GM13977 (cell line): Measurements from ENCODE around the gene HDAC11.

Experiments used
- DNase-seq: peaks from one replicate; pipeline ENCODE4 v3.0.0; 2012; ENCODE audit warnings: low spot score
- in situ Hi-C: fragments of 300-500 bp; cut with MboI; formaldehyde crosslinking; loops from one replicate; pipeline ENCODE4 v1.12.0; 2022; ENCODE audit warnings: low sequenced_read_pairs, low pct_unique_long_range_greater_than_20kb, mixed read lengths, inconsistent platforms; ENCODE audit not compliant: unreplicated experiment
- TF ChIP-seq, protein P1 (sequence below): IDR thresholded peaks from 2 replicates; pipeline ENCODE4 v1.5.1; 2012; ENCODE audit warnings: mild to moderate bottlenecking, control low read depth; ENCODE audit not compliant: insufficient read depth; ENCODE audit errors: extremely low read depth, missing control alignments

Gene HDAC11

DNA sequence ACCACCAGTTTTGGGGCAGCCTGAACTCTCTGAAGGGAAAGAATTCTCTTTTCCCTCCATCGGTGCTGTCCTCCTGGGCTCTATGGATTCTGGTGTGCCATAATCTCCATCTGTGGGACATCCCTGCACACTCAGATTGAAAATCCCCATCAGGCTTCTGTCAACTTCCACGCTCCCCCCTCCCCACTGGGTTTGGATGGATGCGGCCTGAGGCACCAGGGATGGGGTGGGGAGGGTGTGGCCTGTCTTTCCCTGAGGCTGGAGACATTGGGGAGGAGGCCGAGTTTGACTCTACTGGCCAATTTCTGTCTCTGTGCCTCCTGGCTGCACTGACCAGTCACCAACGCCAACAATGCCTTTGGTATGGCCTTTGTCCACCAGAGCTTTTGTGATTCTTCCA is 52.5 kb downstream of the HDAC11 start:
- in situ Hi-C loops = no loop called here
- DNase-seq = no peak
- TF ChIP-seq, protein P1, sequence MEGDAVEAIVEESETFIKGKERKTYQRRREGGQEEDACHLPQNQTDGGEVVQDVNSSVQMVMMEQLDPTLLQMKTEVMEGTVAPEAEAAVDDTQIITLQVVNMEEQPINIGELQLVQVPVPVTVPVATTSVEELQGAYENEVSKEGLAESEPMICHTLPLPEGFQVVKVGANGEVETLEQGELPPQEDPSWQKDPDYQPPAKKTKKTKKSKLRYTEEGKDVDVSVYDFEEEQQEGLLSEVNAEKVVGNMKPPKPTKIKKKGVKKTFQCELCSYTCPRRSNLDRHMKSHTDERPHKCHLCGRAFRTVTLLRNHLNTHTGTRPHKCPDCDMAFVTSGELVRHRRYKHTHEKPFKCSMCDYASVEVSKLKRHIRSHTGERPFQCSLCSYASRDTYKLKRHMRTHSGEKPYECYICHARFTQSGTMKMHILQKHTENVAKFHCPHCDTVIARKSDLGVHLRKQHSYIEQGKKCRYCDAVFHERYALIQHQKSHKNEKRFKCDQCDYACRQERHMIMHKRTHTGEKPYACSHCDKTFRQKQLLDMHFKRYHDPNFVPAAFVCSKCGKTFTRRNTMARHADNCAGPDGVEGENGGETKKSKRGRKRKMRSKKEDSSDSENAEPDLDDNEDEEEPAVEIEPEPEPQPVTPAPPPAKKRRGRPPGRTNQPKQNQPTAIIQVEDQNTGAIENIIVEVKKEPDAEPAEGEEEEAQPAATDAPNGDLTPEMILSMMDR = no peak

DNA sequence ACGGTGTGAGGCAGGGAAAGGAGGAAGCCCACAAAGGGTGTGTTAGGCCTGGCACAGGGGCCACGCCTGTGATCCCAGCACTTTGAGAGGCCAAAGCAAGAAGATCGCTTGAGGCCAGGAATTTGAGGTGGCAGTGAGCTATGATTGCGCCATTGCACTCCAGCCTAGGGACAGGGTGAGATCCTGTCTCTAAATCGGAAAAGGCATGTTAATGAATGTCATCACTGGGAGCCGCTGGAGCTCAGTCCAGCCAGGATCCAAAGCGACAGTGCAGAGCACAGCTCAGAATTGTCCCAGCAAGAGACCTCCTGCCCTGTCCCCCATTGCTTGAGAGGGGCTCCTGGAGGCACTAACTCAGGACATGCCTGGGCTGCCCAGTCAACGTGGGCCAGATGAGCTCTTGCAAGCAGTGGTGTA is 53.8 kb downstream of the HDAC11 start:
- TF ChIP-seq, protein P1 = no peak
- no peak for DNase-seq
- in situ Hi-C loops = no loop called here

DNA sequence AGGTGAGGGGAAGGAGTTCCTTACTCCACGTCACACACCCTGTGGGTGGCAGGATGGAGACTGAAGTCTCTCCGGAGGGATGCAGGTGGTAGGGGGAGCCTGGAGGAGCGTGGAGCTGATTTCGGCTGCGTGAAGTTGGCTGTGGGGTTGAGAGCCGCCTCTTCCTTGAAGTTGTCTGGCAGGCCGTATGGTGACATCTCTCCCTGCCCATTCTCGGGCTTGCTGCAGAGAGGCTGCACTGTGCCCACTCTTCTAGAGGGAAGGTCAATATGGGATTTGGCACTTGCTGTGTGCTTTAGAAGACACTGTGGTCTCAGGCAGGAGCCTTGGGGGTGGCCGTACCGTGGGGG is 55.4 kb downstream of the HDAC11 start:
- TF ChIP-seq, protein P1 = no peak
- DNase-seq = no peak
- in situ Hi-C loops = no loop called here

DNA sequence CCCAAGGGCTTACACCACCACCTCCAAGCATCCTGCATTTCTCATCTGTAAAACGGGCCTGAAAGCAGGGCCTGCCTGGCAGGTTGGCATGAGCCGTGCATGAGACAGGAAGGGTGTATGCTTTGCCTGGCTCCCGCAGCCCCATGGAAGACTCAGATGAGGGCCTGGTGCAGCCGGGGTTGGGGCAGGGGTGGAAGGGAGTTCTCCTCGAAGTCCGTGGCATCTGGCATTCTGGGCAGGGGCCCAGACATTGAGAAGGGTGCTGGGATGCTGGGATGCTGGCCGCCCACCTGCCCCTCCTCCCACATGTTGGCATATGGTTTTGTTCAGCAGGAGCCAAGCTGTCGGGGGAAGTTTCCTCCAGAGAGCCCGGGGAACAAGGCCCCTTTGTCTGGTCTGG is 55.8 kb downstream of the HDAC11 start:
- in situ Hi-C loops = no loop called here
- TF ChIP-seq, protein P1 = no peak
- no peak for DNase-seq

DNA sequence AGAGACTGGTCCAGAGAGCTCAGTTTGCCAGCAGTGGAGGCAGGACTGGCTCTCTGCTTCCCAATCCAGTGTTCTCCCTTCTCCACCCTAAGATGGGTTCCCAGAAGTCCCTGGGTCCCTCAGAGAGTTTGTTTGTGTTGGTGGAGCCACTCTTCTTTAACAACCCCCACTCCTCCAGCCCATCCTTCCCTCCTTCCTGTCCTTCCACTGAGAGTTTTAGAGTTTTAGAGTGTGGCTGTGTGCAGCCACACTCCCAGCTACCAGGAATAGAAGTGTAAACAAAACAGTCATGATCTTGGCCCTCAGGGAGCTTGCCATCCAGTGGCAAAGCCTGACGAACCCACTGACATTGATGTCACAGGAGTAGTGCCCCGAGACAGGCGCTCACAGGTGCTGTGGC is 56.3 kb downstream of the HDAC11 start:
- in situ Hi-C loops = no loop called here
- no peak for DNase-seq
- TF ChIP-seq, protein P1 = no peak

DNA sequence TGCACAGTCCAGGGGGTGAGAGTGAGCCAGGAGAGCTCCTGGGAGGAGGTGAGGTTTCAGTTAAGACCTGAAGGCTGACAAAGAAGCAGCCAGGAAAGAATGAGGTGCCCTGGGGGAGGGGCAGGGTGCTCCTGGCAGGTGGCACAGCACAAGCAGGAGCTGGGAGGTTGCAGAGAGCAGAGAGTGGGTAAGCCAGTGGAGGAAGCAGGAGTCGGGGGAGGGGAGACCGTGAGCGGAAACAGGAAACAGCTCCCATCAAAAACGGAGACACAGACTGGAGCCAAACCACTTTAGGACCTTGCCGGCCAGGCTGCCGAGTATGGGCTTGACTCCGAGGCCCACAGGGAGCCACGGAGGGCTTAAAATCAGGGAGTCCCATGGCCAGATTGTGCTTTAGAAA is 56.7 kb downstream of the HDAC11 start:
- no peak for DNase-seq
- in situ Hi-C loops = no loop called here
- TF ChIP-seq, protein P1 = no peak
